HG03175 (cell line): Measurements from ENCODE around the gene MAN2B1.
"Not testable (repeated sequence)": the region's sequence is repeated elsewhere in the genome, so short reads cannot be mapped to it uniquely, and the experiment has no call there.

Source experiments
- ATAC-seq: cut with Tn5 transposase; IDR thresholded peaks from one replicate; pipeline ENCODE4 v1.9.1; 2021; ENCODE audit warnings: mild to moderate bottlenecking, moderate library complexity; ENCODE audit not compliant: unreplicated experiment

The MAN2B1 gene

DNA sequence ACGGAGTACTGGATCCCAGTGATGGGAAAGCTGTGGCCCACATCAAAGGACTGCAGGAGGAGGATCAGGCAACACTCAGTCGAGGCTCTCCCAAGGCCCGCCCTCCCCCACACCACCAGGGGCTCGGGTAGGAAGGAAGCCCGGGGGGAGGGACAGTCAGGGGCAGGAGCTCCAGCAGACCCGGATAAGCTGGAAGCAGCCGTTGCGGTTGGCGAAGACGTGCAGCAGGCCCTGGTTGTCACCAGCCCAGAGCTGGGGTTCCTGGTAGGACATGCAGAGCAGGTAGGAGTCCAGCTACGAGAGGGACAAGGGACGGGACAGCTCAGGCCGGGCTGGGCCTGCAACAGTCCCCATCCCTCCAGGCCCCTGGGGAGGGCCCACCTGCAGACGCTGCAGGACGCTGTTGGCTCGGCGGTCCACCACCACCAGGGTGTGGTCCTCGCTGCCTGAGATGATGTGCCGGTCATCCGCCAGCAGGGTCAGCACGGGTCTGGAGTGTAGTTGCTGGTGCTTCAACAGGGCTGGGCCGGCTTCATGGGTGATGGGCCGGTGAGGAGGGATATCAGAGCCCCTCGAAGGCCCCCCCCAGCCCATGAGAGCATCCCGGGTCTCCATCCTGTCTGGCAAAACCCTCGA is 23.2 kb upstream of the MAN2B1 start:
- no peak for ATAC-seq

DNA sequence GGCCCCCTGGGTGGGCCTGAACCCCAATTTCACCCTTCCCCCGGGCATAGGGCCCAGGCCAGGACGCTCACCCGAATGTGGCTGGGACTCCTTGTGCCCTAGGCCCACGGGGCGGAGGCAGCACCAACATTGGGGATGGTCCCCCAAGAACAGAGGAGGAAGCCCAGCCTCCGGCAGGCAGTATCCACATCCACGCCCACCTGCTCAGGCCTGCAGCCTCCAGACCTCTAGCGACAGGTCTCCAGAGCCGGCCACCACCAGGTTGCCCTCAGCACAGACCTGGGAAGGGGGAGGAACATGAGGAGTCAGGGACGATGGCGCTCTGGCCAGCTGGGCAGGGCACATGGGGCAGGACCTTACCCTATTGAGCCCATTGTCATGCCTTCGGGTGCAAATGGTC is 22.5 kb upstream of the MAN2B1 start:
- no peak for ATAC-seq

DNA sequence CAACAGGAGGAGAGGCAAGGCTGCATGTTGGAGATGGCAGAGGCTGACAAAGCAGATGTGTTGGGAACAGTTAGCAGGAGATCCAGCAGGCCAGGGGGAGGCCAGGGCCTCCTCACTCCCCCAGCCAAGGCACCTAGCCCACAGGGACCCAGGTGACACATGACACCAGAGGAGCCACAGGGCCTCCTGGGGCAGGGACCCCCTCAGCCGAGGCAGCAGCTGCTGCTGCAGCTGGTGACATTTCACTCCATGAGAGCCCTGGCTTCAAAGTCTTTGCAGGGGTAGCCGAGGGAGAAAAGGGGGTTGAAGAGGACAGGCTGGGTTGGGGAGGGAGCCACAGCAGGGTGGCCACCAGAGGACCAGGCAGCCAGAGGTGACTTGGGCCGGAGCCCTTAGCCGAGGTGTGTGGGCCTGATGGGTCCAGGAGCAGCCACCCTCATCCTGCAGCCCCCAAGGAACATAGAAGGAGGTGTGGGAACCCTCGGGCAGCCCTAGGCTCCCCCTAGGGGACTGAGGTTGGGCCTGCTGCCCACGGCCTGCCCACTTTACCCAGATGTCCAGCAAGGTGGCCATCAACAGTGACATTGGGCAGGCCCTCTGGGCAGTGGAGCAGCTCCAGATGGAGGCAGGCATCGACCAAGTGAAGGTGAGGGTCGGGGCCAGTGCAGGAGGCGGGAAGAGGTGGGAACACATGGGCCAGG is 21.1 kb upstream of the MAN2B1 start, which contains the start of gene GNG14:
TSS of gene GNG14 (plus strand) at position 503 of the 701 bp plus-strand sequence. CDS start at position 554, 51 bp downstream.
- ATAC-seq = no peak

DNA sequence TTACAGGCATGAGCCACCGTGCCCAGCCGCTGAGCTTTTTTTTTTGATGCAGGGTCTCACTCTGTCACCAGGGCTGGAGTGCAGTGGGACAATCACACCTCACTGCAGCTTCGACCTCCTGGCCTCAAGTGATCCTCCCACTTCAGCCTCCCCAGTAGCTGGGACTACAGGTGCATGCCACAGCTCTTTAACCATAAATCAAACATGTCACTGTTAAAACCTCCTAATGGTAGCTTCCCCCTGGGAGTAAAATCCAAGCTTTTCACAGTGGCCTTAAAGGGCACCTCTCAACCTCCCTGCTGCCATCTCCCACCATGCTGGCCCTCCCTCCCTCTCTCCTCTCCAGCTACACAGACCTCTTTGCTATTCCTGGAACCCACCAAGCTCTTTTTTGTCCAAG is 19.3 kb upstream of the MAN2B1 start:
- no peak for ATAC-seq

DNA sequence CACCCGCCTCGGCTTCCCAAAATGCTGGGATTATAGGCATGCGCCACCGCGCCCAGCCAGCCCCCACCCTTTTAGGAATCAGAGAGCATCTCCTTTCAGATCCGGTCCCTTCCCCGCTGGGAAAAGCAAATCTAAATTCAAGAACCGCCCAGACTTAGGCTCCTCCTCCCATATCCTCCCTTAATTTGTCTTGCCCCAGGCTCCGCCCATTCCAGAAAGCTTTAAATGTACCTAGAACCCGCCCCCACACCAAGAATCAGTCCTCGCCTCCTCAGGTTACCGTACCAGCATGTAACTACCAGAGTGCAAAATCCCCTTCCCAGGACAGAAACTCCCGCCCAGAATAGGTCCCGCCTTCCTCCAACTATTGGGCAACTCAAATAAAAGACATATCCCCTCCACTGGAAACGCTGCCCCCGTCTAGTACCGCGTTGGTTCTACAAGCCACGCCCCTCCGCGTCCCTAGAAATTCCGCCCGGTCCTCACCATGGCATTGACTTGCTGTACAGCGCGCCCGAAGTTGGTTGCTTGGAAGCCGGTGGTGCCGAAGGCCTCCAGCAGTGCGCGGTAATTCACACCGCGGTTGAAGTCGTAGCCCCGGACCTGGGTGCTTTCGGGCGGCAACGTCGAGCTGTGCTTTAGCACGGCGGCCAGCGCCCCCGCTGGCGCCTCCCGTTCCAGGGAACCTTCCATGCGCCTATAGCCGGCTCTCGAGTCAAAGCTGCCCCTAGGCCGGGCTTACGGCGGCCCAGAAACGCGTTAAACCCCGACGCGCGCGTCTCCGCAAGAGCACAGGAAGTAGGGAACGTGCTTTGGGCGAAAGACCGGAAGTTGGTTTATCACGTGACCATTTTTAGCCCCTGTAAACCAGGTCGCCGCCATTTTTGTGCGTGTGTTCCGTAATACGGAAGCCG is 14.8 kb upstream of the MAN2B1 start, which contains the start of gene DHPS:
TSS of gene DHPS (minus strand) at position 807 of the 914 bp plus-strand sequence. CDS start at position 693, 114 bp downstream.
- peak; percentile 75 for ATAC-seq

DNA sequence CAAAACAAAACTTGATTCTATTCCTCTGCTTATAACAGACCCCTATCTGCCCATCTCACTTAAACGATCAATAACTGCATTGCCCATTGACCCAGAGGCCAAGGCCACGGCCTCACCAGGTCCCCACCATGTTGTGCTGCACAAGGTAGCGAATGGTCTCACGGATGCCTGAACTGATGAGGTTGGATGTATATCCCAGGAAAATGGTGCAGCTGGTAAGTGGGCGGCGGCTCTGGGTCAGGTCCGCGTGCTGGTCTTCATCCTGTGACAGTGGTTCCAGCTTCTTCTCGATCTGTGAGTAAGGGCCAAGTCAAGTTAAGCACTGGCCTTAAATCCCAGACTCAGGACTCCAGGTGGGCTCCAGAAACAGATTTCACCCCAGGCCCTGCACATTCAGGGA is 13.5 kb upstream of the MAN2B1 start:
- ATAC-seq = no peak

DNA sequence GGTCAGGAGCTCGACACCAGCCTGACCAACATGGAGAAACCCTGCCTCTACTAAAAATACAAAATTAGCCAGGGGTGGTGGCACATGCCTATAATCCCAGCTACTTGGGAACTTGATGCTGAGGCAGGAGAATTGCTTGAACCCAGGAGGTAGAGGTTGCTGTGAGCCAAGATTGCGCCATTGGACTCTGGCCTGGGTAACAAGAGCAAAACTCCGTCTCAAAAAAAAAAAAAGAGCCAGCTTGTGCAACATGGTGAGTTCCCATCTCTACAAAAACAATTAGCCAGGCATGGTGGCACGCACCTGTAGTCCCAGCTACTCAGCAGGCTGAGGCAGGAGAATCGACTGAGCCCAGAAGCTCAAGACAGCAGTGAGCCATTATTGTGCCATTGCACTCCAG is 11.5 kb upstream of the MAN2B1 start:
- ATAC-seq = not testable (repeated sequence)

DNA sequence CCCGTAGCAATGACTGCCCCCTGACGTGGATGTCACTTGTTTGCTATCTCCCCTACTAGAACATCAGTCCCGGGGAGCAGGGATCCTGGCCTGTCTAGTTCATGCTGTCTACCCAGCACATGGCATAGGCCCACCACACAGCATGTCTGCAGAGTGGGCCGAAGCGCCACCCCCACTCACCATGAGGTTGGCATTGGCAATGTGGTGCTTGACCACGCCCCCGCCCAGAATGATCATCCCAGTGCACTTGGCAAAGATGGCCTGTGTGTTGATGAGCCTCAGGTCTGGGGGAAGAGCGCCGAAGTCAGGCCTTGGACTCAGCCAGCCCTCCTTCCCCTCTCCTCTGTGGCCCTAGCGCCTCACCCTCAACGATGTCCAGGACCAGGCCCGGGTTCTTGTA is 10.4 kb upstream of the MAN2B1 start:
- ATAC-seq = no peak

DNA sequence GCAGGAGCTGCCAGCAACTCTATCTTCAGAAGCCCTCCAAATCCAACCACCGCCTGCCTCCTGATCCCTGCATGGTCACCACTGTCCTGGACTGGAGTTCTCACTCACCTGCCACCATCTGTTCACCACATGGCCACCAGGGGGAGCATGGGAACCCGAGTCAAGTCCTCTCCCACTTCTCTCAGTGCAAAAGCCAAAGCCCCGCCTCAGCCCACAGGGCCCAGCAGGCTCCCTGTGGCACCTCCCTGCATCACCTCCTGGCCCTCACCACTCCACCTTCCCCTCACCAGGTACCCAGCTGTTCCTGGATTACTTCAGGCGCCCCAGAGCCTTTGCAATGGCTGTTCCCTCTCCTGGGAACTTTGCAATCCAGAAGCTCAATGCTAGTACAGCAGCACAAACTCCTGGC is 9.8 kb upstream of the MAN2B1 start:
- no peak for ATAC-seq

DNA sequence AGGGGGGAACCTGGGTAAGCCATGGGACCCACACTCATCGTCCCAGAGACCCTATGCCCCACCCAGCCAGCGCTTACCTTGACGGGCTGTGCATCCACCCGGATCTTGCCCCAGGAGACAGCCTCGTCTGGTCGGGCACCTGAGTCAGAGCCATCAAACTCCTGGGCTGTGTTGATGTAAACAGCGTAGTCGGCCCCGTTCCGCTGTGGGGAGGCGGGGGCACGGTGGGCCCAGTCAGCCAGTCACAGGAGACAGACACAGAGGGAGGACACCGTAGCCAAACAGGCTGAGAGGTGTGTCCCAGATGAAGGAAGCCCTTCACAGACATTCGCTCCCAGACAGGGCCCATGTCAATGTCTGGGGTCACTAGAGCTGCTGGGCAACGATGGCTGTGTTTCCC is 9.4 kb upstream of the MAN2B1 start:
- ATAC-seq = no peak

DNA sequence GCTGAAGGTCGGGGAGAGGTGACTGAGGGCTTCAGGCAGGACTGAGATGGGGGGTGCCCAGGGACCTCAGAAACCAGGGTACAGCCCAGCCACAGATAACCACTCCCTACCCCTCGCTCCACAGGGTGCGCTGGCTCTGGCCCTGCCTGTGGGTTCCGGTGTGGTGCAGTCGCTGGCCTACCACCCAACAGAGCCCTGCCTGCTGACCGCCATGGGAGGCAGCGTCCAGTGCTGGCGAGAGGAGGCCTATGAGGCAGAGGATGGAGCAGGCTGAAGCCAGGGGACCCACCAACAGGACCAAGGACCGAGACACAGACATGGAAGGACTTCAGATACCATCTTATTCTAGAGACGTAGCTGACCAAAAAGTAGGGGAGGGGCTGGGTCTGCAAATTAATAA is 8.9 kb upstream of the MAN2B1 start:
- no peak for ATAC-seq

DNA sequence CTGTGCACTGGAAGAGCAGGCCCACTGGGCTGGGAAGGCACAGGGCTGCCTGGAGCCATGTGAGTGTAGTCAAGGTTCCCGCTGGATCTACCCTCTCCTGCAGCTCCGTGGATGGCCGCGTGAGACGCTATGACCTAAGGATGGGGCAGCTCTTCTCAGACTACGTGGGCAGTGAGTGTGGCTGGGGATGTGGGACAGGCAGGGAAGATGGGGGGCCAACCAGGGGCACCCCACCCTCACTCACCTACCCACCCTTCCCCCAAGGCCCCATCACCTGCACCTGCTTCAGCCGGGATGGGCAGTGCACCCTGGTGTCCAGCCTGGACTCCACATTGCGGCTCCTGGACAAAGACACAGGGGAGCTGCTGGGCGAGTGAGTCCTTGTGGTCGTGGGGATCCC is 6.2 kb upstream of the MAN2B1 start:
- no peak for ATAC-seq

DNA sequence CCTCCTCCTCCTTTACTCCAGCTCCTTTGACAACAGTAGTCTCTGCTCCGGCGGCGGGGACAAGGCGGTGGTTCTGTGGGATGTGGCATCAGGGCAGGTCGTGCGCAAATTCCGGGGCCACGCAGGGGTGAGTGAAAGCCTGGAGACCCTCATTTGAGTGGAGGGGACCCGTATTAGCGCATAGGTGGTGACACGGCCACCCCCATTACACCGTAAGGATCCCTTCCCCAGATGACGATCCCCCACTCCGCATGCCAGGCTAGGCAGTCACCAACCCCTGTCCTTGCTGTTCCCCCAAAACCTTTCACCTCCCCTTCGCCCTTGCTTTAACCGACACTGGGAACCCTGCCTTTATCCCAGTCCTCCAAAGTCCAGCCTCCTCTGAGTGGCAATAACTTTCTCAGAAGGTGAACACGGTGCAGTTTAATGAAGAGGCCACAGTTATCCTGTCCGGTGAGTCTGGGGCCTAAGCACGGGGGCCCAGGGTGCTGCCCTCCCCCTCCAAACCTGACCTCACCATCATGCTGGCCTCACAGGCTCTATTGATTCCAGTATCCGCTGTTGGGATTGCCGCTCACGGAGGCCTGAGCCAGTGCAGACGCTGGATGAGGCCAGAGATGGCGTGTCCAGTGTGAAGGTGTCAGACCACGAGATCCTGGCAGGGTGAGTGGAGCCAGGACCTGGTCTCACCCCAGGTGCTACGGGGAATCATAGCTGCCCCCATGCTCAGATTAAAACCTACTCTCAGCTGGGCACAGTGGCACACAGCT is 3.8 kb upstream of the MAN2B1 start:
- no peak for ATAC-seq

DNA sequence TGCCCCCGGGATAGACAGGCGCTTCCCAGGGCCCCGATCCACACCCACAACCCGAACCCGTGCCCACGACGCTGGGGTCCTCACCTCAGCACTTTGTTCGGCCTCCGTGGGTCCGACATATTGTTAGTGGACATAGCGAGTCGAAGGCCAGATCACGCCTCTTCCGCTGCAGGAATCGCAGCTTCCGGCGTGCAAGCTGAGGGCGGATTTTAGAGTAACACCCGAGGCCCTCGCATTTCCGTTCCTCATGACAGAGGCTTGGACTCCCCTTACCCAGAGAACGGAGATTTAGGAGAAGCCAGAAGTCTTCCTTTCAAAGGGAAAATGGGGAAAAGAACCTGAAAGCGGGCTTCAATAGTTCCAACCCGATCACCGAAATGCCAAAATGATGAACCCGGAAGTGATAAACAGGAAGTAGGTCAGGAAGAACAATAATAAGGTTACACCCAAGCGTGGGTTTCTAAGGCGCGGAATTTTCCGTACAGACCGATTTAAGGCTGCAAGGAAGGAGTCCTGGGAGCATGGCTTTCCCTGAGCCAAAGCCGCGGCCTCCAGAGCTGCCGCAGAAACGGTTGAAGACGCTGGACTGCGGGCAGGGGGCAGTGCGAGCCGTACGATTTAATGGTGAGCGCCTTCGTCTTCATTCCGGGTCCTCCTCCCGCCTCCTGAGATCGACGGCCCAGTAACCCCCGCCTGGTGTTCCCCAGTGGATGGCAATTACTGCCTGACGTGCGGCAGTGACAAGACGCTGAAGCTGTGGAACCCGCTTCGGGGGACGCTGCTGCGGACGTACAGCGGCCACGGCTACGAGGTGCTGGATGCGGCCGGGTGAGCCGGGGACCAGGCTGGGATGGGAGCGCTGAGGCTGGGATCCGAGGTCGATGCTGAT is 3.0 kb upstream of the MAN2B1 start:
- ATAC-seq = no peak

DNA sequence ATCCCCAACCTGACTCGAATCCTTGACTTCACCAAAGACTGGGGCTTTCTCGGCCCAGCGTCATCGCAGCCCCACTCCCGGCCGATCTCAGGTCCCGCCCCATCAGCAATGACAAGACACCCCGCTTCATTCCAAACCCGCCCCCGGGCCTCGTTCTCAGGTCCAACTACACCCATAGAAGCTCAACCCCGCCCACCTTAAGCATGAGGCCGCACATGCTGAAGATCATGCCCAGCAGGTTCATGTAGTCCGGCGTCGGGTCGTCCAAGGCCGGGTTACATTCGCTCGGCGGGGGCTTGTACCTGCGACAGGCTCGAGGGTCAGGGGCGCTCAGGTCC is 2.4 kb upstream of the MAN2B1 start:
- no peak for ATAC-seq

DNA sequence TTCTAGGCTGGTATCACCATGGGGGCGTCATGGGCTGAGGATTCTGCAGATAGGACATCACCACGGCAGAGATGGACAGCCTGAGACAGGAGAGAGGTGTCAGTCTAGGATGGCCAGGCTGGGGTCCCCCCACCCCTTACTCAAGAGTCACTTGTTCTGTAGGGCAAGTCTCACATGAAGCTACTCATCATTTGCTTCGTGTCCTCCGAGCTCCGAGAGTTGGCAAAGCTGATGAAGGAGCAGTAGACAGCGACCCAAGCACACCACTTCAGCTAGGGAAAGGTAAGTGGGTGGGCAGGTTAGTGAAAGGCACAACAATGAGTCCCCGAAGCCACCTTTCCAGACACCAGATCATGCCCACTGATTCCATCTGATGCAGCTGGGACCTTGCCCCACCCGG is 1.8 kb upstream of the MAN2B1 start:
- no peak for ATAC-seq

DNA sequence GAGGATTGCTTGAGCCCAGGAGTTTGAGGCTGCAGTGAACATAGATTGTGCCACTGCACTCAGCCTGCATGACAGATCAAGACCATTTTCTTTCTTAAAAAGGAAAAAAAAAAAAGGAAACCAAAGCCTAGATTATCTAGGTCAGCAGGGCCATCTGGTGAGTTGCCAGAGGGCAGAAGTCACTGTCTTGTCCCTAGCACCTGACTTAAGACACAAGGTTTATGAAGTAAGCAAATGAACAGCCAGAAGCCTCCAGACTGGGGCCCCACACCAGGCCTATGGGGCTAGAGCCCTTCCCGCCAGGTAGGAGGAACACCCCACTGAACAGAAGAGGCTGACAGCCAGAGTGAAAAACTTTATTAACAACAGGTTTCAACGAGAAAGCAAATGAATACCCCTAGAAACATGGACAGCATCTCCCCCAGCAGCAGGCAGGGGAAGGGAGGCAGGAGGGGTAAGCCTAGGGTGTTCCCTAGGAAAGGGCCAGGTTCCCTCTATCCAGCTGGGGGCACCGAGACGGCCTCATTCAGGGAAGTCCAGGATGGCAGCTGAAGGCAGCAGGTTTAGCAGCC is 1.3 kb upstream of the MAN2B1 start:
- no peak for ATAC-seq

DNA sequence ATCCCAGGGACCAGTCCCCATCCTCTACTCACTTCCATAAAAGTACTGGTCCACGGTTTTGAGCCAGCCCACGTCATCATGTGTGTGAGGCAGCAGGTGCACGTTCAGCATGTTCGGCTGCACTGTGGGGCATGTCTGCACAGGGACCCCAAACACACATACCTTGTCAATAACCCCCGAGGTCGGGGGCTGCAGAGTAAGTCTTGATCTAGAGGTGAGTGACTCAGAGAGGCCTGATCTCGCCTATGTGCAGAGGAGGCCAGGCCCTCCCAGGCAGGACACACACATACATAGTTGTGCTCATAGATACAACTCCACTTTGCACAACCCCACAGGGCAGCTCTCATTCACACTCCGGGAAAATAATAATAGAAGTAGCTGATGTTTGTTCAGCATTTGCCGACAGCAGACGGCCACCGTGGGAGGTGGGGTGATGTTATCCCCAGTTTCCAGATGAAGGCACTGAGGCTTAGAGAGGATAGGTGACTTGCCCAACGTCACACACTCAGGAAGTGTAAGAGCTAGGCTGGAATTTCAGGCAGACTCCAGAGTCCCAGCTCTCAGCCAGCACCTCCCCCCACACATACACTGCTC is 774 bp downstream of the MAN2B1 start:
- no peak for ATAC-seq

DNA sequence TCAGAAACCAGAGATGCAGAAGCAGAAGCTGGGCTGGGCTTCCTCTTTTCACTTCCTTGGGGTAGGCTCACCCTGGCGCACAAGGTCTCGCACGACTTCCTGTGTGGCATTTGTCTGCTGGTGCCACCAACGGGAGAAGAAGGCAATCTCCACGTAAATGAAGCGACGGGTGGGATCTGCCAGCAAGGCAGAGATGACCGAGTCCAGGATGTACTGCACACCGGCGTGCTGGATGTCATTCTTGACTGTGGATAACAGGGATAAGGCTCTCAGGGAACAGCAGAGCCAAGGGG is 1.3 kb downstream of the MAN2B1 start:
- ATAC-seq = peak; percentile 36
